ENCODE results near the gene SPRN. TPM values are rescaled to one million over a fixed set of nuclear protein-coding genes. Genes with fewer than 3 reads are reported as not detected.

SPRN gene
- total RNA-seq, 4 donors from 2014 or later: 0.13 to 0.19 TPM; not detected in 2

GRCh38 chr10:133445751-133446708 is 21.6 kb upstream of the SPRN start:
- DNase-seq (ENCODE audit: low spot score in 2 of 2): peak in 1 of 2 donors; percentile 76
- WGBS, 2 donors: 52 to 70% methylated on average over 29 to 36 of the region's 80 CpGs
- no peak overlapping the region for H3K4me3 ChIP-seq (ENCODE audit: low read depth, poor library complexity, severe bottlenecking)
- no peak for TF ChIP-seq POLR2A (IDR thresholded peaks at IDR 0.05)
- no peak for TF ChIP-seq CTCF (IDR thresholded peaks at IDR 0.05)
- intact Hi-C loops (cut with DNase I; ENCODE audit: low total_unique reads): no loop called here

- peak in 1 of 2 donors; percentile 80 for DNase-seq (ENCODE audit: low spot score in 2 of 2)
- WGBS, 2 donors: 88 to 92% methylated on average over 19 to 21 of the region's 22 CpGs
- intact Hi-C loops (cut with DNase I; ENCODE audit: low total_unique reads): no loop called here
- H3K4me3 ChIP-seq (ENCODE audit: low read depth, poor library complexity, severe bottlenecking): no peak overlapping the region
- no peak for TF ChIP-seq POLR2A (IDR thresholded peaks at IDR 0.05)
- no peak for TF ChIP-seq CTCF (IDR thresholded peaks at IDR 0.05)
Measured at GRCh38 chr10:133445268-133445732, 20.9 kb upstream of the SPRN start.

GRCh38 chr10:133444342-133445267 is 20.2 kb upstream of the SPRN start:
- H3K4me3 ChIP-seq (ENCODE audit: low read depth, poor library complexity, severe bottlenecking): no peak overlapping the region
- peak; percentile 8 to 62 for DNase-seq (ENCODE audit: low spot score in 2 of 2)
- intact Hi-C loops (cut with DNase I; ENCODE audit: low total_unique reads): no loop called here
- 85 to 89% methylated on average over 12 of the region's 12 CpGs for WGBS, 2 donors
- no peak for TF ChIP-seq CTCF (IDR thresholded peaks at IDR 0.05)

- H3K4me3 ChIP-seq (ENCODE audit: low read depth, poor library complexity, severe bottlenecking): no peak overlapping the region
- TF ChIP-seq POLR2A (IDR thresholded peaks at IDR 0.05) (no peak), CTCF (IDR thresholded peaks at IDR 0.05) (no peak)
- intact Hi-C loops (cut with DNase I; ENCODE audit: low total_unique reads): no loop called here
- DNase-seq (ENCODE audit: low spot score in 2 of 2): peak; percentile 12 to 70
- WGBS, 2 donors: 90 to 93% methylated on average over 7 to 16 of the region's 16 CpGs
Measured at GRCh38 chr10:133442967-133443924, 18.8 kb upstream of the SPRN start.

All from lower leg skin (tissue), 4 donors.